Measurements from ENCODE around the gene SH3YL1.

Gene SH3YL1

DNA sequence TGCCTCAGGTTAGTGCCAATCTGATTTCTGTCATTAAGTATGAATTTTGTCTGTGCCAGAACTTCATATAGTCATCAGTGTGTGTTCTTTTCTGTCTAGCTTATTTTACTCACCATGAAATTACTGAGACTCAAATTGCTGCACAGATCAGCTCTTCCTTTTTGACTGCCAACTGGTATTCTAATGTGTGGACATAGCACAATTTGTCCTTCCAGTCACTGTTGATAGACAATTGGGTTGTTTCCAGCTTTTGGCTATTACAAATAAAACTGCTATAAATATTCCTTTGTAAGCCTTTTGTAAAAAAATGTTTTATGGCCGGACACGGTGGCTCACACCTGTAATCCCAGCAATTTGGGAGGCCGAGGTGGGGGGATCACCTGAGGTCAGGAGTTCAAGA lies 7.7 kb downstream of the SH3YL1 start:
- DNase-seq (ENCODE audit: low read depth): no peak

GRCh38 chr2:255195-255594 lies 8.6 kb downstream of the SH3YL1 start:
- DNase-seq (ENCODE audit: low read depth): no peak

DNA sequence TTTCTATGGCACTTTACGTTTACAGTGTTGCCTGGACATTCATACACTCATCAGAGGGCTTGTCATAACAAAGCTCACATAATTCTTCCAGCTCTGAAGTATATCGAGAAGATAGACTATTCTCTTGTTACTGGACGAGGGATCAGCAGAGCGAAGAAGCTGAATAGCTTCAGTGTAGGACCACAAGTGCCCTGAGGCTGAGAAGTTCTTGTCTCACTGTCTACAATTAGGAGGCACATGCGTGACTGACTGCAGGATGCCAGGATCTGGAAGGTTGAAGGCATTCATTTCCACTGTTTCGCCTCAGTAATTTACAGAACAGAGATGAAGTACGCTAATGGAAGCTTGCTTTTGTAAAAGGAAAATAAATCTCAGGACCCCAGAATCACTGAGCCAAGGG lies 9.6 kb downstream of the SH3YL1 start:
- DNase-seq (ENCODE audit: low read depth): peak; percentile 4

DNA sequence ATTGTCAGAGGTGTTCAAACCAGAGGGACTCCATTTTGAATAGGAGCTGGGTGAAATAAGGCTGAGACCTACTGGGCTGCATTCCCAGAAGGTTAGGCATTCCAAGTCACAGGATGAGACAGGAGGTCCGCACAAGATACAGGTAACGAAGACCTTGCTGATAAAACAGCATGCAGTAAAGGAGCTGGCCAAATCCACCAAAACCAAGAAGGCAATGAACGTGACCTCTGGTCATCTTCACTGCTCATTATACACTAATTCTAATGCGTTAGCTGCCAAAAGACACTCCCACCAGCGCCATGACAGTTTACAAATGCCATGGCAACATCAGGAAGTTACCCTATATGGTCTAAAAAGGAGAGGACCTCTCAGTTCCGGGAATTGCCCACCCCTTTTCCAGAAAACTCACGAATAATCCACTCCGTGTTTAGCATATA lies 10.6 kb downstream of the SH3YL1 start:
- no peak for DNase-seq (ENCODE audit: low read depth)

GRCh38 chr2:252001-252602 lies 11.7 kb downstream of the SH3YL1 start:
- peak; percentile 3 for DNase-seq (ENCODE audit: low read depth)

DNA sequence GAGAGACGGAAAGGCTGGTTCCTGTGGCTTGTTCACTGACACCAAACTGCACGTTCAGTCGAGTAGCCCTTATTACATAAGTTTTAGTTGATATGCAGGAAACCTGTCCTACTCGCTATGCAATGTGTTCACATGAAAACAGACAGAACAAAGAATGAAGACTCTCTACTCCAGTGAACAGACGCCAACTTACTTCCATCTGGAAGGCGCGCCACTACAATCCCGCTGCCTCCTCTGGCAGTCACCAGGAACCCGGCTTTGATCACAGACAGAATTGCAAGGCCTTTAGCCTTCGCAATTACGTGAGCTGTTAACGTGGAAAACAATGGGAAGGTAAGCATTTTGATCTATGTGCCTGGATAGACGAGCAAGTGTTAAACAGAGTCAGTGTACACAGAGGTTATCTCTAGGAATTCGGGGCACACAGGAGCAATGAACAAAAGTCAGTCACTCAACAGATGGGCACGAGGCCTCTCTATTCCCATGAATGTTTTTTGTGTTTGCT lies 14.2 kb downstream of the SH3YL1 start:
- DNase-seq (ENCODE audit: low read depth): no peak

DNA sequence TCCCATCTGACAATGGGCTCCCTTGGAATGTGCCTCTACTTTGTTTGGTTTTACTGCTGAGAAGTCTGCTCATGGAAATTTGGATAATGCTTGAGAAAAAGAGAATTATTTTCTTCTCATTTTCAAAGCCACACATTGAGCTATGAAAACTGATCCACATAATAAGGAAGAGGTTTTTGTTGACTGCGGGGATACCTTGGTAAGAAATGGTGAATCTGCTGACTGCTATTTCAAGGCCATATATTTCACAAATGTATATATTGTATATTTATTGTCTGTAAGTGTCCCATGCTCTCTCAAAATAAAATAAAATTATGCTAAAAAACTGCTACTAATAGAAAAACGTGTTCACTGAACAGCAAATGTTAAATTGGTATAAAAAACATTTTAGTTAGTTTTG lies 15.1 kb downstream of the SH3YL1 start:
- DNase-seq (ENCODE audit: low read depth): no peak

- peak; percentile 74 for DNase-seq (ENCODE audit: low read depth)
Measured at GRCh38 chr2:246489-247144, 17.2 kb downstream of the SH3YL1 start.

- no peak for DNase-seq (ENCODE audit: low read depth)
Measured at GRCh38 chr2:244547-244946, 19.3 kb downstream of the SH3YL1 start.

GRCh38 chr2:238869-239268 lies 25.0 kb downstream of the SH3YL1 start:
- no peak for DNase-seq (ENCODE audit: low read depth)

DNA sequence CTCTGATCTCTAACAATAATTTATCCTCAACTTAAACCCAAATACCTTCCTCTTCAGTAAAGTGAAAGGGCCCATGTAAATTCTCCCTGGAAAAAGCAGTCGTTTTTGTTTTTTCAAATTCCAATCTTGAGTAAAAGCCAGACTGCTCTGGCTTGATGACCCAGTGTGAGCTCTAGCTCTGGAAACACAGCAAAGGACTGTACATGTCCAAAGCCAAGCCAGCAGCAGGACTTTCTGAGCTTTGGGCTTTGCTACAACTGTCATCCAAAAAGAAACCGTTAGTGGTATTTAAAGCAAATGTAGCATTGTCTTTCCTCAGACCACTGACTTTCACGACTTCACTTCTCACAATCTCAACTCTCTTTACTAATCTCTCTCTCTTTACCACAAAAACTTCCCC lies 25.4 kb downstream of the SH3YL1 start:
- no peak for DNase-seq (ENCODE audit: low read depth)

- DNase-seq (ENCODE audit: low read depth): no peak
Measured at GRCh38 chr2:237878-238277, 26.0 kb downstream of the SH3YL1 start.

GRCh38 chr2:236993-237539 lies 26.8 kb downstream of the SH3YL1 start:
- DNase-seq (ENCODE audit: low read depth): no peak

GRCh38 chr2:234421-234820 lies 29.4 kb downstream of the SH3YL1 start:
- DNase-seq (ENCODE audit: low read depth): no peak

- DNase-seq (ENCODE audit: low read depth): no peak
Measured at GRCh38 chr2:233030-233429, 30.8 kb downstream of the SH3YL1 start.

- DNase-seq (ENCODE audit: low read depth): no peak
Measured at GRCh38 chr2:231521-232185, 32.2 kb downstream of the SH3YL1 start.

DNA sequence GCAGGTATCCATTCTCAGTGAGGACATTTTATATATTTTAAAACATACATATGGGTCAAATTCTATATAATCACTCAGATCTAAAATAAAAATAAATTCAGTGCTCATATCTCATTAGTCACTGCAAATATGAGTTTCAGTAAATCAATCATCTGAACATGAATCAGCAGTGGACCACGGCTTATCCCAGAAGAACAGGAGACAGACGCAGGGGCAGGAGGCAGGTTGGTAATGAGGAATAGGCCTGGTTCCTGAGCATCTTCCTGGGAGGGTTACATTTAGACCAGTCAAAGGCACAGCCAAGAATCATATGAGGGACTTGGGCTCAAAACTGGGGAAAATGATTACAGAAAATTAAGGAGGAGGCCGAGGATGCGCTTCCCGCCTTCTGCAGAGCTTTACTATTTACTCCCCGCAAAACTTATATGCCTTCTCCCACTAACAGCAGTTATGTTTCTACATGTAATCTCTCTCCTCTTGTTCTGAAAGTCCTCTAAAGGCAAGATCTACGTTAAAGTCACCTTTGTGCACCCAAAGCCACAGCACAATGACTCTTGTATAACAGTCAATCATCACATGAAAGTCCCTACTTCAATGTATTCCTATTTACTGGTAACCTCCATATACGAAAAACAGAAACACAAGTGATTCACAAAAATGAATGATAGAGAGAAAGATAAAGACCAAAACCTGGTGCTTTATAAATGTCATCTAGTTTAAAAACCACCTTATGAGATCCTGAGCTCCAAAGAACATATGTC lies 35.1 kb downstream of the SH3YL1 start:
- DNase-seq (ENCODE audit: low read depth): no peak

GRCh38 chr2:228115-228514 lies 35.7 kb downstream of the SH3YL1 start:
- DNase-seq (ENCODE audit: low read depth): no peak

DNA sequence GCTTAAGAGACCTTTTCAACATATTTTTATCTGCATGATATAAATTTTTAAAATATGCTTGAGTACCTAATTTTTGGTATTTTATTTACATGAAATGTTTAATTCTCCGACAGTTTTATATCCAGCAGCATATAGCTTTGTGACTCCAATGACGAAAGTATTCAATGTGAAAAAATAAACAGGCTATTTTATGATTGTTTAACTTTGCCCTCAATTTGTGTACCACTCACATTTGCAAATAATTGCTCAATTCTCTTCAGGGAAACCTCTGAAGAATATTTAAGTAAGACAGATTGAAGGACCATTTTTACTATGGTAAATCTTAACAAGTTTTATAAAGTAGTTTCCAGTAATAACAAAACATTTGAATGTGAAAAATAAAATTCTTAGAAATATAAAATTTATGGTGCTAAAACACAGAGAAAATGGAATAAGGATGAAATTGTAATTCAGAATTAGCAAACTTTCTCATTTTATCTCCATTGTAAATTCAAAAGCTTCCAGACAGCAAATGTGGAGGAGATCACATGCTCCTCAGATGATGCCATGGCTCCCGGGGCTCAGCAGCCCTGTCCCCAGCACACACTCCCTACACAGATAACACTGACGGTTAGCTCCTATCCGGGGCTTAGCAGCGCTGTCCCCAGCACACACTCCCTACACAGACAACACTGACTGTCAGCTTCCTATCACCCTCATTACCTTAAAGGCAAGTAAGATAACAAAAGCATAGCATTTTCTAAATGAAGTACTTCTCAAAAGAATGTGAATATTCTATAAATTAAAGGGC lies 39.7 kb downstream of the SH3YL1 start:
- DNase-seq (ENCODE audit: low read depth): no peak

GRCh38 chr2:223451-223850 lies 40.4 kb downstream of the SH3YL1 start:
- DNase-seq (ENCODE audit: low read depth): no peak

GRCh38 chr2:216068-216467 lies 47.8 kb downstream of the SH3YL1 start:
- no peak for DNase-seq (ENCODE audit: low read depth)
